BJ (cell line): ENCODE results near the gene UMAD1. TPM values are rescaled to one million over a fixed set of nuclear protein-coding genes. Genes with fewer than 3 reads are reported as not detected.

Experiments
- CTCF ChIA-PET: fragments of 350-600 bp; formaldehyde crosslinking; extraction: SDS; loops from one replicate; lab custom pipeline; 2021; ENCODE audit warnings: antibody characterized with exemption, inconsistent platforms; lab: Yijun Ruan, JAX
- POLR2A ChIA-PET: fragments of 300-600 bp; sonication (Branson Sonifier 250); formaldehyde crosslinking; extraction: SDS; loops from one replicate; lab custom pipeline; 2021; ENCODE audit warnings: antibody characterized with exemption; lab: Charles Lee
- DNase-seq: peaks from one replicate; pipeline ENCODE4 v3.0.0-alpha.2; 2011; ENCODE audit warnings: low read depth
- H3K27me3 ChIP-seq: 2 replicates; pipeline ENCODE4 v1.6.0; 2011; ENCODE audit warnings: low read length; ENCODE audit not compliant: control insufficient read depth, insufficient read depth
- H3K36me3 ChIP-seq: 2 replicates; pipeline ENCODE4 v1.5.1; 2011; ENCODE audit warnings: low read length; ENCODE audit not compliant: control insufficient read depth, insufficient read depth
- H3K4me3 ChIP-seq: 2 replicates; pipeline ENCODE4 v1.5.1; 2011; ENCODE audit warnings: low read depth, mild to moderate bottlenecking, control low read depth, low read length
- polyA plus RNA-seq: library from polyadenylated mRNA; depleted of rRNA; stranded (reverse); fragments of >200 nt; gene quantifications from 2 replicates; pipeline ENCODE4 v1.2.3, GENCODE V29; 2011
- TF ChIP-seq, protein P1 (sequence below): IDR thresholded peaks from 2 replicates; pipeline ENCODE4 v1.5.1; 2011; ENCODE audit warnings: low read depth, mild to moderate bottlenecking, control low read depth, inconsistent platforms, low read length, moderate library complexity; ENCODE audit not compliant: insufficient read depth

Gene UMAD1
- polyA plus RNA-seq, 1 experiment, result 10.1 TPM

DNA sequence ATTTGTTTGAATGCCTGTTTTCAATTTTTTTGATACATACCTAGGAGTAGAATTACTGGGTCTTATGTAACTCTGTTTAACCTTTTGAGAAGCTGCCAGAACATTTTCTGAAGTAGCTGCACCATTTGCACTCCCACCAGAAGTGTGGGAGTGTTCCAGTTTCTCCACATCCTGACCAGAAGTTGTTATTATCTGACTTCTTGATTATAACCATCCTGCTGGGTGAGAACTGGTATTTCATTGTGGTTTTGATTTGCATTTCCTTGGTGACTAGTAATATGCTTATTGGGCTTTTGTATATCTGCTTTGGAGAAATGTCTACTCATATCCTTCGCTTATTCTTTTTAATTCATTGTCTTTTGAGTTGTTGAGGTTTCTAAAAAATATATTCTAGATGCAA, 210.8 kb downstream of the UMAD1 start:
- Histone ChIP-seq H3K36me3 (no peaks in the 10 kb centered on the region), H3K27me3 (no peaks in the 10 kb centered on the region), H3K4me3 (no peak overlapping the region)
- no peak for DNase-seq
- POLR2A ChIA-PET, result no interaction called here
- TF ChIP-seq, protein P1, sequence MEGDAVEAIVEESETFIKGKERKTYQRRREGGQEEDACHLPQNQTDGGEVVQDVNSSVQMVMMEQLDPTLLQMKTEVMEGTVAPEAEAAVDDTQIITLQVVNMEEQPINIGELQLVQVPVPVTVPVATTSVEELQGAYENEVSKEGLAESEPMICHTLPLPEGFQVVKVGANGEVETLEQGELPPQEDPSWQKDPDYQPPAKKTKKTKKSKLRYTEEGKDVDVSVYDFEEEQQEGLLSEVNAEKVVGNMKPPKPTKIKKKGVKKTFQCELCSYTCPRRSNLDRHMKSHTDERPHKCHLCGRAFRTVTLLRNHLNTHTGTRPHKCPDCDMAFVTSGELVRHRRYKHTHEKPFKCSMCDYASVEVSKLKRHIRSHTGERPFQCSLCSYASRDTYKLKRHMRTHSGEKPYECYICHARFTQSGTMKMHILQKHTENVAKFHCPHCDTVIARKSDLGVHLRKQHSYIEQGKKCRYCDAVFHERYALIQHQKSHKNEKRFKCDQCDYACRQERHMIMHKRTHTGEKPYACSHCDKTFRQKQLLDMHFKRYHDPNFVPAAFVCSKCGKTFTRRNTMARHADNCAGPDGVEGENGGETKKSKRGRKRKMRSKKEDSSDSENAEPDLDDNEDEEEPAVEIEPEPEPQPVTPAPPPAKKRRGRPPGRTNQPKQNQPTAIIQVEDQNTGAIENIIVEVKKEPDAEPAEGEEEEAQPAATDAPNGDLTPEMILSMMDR, result no peak
- CTCF ChIA-PET, result no interaction called here

DNA sequence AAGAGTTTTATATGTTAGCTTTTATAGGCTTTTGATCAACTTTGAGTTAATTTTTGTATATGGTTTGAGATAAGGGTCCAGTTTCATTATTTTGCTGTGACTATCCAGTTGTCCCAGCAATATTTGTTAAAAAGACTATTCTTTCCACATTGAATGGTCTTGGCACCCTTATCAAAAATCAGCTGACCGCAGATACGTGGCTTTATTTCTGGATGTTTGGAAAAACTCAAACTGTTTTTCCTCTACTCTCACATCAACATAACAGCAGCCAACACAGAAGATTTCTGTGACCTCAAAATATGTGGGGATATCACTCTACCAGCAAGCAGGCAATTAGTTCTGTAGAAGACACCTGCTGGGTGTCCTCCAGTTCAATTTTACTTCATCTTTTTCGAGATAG, 211.4 kb downstream of the UMAD1 start:
- Histone ChIP-seq H3K27me3 (no peaks in the 10 kb centered on the region), H3K4me3 (no peak overlapping the region), H3K36me3 (no peaks in the 10 kb centered on the region)
- POLR2A ChIA-PET, result no interaction called here
- CTCF ChIA-PET, result no interaction called here
- TF ChIP-seq, protein P1, result no peak
- DNase-seq, result no peak

DNA sequence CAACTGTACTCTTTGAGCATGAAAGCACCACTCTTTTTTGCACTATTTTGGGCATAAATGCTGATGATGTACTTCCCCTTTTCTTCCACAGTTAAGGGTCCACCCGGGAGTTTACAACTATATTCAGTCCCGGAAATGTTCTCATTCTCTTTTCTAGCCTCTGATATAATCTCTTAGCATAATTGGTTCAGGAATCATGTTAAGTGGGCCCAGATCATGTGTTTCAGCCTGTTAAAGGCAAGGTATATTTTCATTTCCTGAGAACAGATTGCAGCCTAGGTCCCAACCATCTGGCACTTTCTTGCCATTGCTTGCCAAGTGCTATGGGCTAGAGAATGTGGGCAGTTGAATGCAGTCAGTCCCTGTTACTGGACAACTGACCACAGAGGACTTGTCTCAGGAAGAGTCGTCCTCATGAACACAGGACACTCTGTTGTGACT, 216.6 kb downstream of the UMAD1 start:
- CTCF ChIA-PET, result no interaction called here
- H3K27me3 ChIP-seq, result no peaks in the 10 kb centered on the region
- no peaks in the 10 kb centered on the region for H3K36me3 ChIP-seq
- POLR2A ChIA-PET, result no interaction called here
- H3K4me3 ChIP-seq, result no peak overlapping the region
- TF ChIP-seq, protein P1, result no peak
- no peak for DNase-seq

DNA sequence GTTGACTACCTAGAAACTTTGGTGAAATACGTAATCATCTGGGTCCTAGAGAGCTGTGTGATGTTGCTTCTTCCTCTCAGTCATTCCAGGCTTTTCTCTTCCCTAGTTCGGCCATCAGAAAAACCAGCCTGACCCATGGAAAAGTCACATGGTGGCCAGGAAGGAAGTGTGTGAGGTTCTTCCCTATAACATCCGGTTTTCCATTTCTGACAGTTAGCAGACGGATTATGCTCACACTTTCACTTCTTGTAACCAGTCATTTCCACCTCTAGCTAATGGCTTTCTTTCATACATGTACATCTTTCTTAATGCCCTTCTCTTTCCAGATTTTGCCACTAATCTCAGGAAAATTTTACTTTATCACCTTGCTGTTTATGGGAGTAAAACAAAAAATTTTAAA, 218.0 kb downstream of the UMAD1 start:
- POLR2A ChIA-PET, result no interaction called here
- CTCF ChIA-PET, result no interaction called here
- TF ChIP-seq, protein P1, result no peak

DNA sequence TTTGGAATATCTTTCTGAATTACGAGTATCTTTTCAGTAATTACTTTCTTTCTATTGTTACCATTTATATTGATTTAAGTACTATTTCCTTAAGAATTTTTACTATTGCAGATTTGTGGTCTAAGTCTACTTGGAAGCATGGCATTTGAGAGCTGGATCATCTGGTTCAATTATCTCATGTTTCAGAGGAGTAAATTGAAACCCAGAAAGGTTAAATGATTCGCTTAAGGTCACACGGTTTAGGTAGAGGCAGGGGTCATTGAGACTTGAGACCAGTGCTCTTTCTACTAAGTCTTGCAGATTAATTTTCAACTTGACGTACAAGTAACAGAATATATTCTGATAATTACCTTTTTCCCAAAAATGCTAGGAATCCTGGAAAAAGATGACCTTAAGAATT, 218.9 kb downstream of the UMAD1 start:
- Histone ChIP-seq H3K27me3 (no peaks in the 10 kb centered on the region), H3K4me3 (no peak overlapping the region), H3K36me3 (no peaks in the 10 kb centered on the region)
- no peak for DNase-seq
- TF ChIP-seq, protein P1, result no peak
- POLR2A ChIA-PET, result no interaction called here
- CTCF ChIA-PET, result no interaction called here

More for the DNA sequence above, 218.0 kb downstream of the UMAD1 start:
- H3K4me3 ChIP-seq, result no peak overlapping the region
- no peaks in the 10 kb centered on the region for H3K36me3 ChIP-seq
- no peaks in the 10 kb centered on the region for H3K27me3 ChIP-seq
- no peak for DNase-seq
